ENCODE data around the gene SYTL2.

The SYTL2 gene

GRCh38 chr11:85795712-85796487 lies 15.0 kb downstream of the SYTL2 start:
- Histone ChIP-seq H3K4me2 (ENCODE audit: low read length) (no peak overlapping the region), H3K36me3 (replicated peaks; ENCODE audit: low read depth, low read length) (no peaks in the 10 kb centered on the region), H4K20me1 (ENCODE audit: insufficient read depth, low read length) (no peaks in the 10 kb centered on the region), H3K9me3 (ENCODE audit: insufficient read depth, low read length) (no peaks in the 10 kb centered on the region), H3K79me2 (ENCODE audit: low read length) (no peaks in the 10 kb centered on the region), H3K4me1 (ENCODE audit: low read length) (no peaks in the 10 kb centered on the region), H3K27me3 (ENCODE audit: low read depth, low read length) (peaks cover 24% of the 10 kb centered on the region), H3K27ac (ENCODE audit: low read length) (no peak overlapping the region), H3K9ac (ENCODE audit: low read length) (no peak overlapping the region), H2AFZ (ENCODE audit: low read depth, low read length) (no peak overlapping the region), H3K4me3 (ENCODE audit: low read length) (no peak overlapping the region)
- no peak for TF ChIP-seq EZH2phosphoT487 (IDR thresholded peaks at IDR 0.05; ENCODE audit: low read depth)
- TF ChIP-seq CTCF (IDR thresholded peaks at IDR 0.05; ENCODE audit: low read depth, low read length) = no peak

GRCh38 chr11:85791409-85791990 lies 19.4 kb downstream of the SYTL2 start:
- no peaks in the 10 kb centered on the region for H3K9me3 ChIP-seq (ENCODE audit: insufficient read depth, low read length)
- H3K36me3 ChIP-seq (replicated peaks; ENCODE audit: low read depth, low read length) = no peaks in the 10 kb centered on the region
- no peak overlapping the region for H3K27ac ChIP-seq (ENCODE audit: low read length)
- no peak overlapping the region for H3K4me3 ChIP-seq (ENCODE audit: low read length)
- 0 out of 2 replicates have a peak, but pooled peaks cover 4% of the 10 kb centered on the region for H3K27me3 ChIP-seq (ENCODE audit: low read depth, low read length)
- H2AFZ ChIP-seq (ENCODE audit: low read depth, low read length) = no peak overlapping the region
- H3K79me2 ChIP-seq (ENCODE audit: low read length) = no peaks in the 10 kb centered on the region
- TF ChIP-seq EZH2phosphoT487 (IDR thresholded peaks at IDR 0.05; ENCODE audit: low read depth) = no peak
- TF ChIP-seq CTCF (IDR thresholded peaks at IDR 0.05; ENCODE audit: low read depth, low read length) = no peak
- no peaks in the 10 kb centered on the region for H3K4me1 ChIP-seq (ENCODE audit: low read length)
- H3K4me2 ChIP-seq (ENCODE audit: low read length) = no peak overlapping the region
- no peak overlapping the region for H3K9ac ChIP-seq (ENCODE audit: low read length)
- no peaks in the 10 kb centered on the region for H4K20me1 ChIP-seq (ENCODE audit: insufficient read depth, low read length)

GRCh38 chr11:85787809-85788760 lies 22.9 kb downstream of the SYTL2 start:
- Histone ChIP-seq H3K9ac (ENCODE audit: low read length) (no peak overlapping the region), H4K20me1 (ENCODE audit: insufficient read depth, low read length) (no peaks in the 10 kb centered on the region), H3K4me3 (ENCODE audit: low read length) (no peak overlapping the region), H3K79me2 (ENCODE audit: low read length) (no peaks in the 10 kb centered on the region), H3K9me3 (ENCODE audit: insufficient read depth, low read length) (no peaks in the 10 kb centered on the region), H3K27ac (ENCODE audit: low read length) (no peak overlapping the region), H3K4me2 (ENCODE audit: low read length) (no peak overlapping the region), H3K36me3 (replicated peaks; ENCODE audit: low read depth, low read length) (no peaks in the 10 kb centered on the region), H3K27me3 (ENCODE audit: low read depth, low read length) (peaks cover 6% of the 10 kb centered on the region; the same call in 1 of the 2 replicates), H2AFZ (ENCODE audit: low read depth, low read length) (no peak overlapping the region), H3K4me1 (ENCODE audit: low read length) (peaks cover 1% of the 10 kb centered on the region; the same call in 1 of the 2 replicates)
- TF ChIP-seq EZH2phosphoT487 (IDR thresholded peaks at IDR 0.05; ENCODE audit: low read depth) (no peak), CTCF (IDR thresholded peaks at IDR 0.05; ENCODE audit: low read depth, low read length) (no peak)

Measured in OCI-LY3 (cell line).